HEK293 (cell line): ENCODE data around the gene PRXL2B.

ENCODE experiments used
- BCL11B ChIP-seq: fragments of 450-650 bp; formaldehyde crosslinking; IDR thresholded peaks from 2 replicates; pipeline ENCODE4 v1.5.1; 2016; ENCODE audit warnings: low read depth, missing biosample characterization, missing genetic modification characterization
- GFI1B ChIP-seq: fragments of 450-650 bp; formaldehyde crosslinking; IDR thresholded peaks from 2 replicates; pipeline ENCODE4 v1.5.1; 2016; ENCODE audit warnings: missing biosample characterization, missing genetic modification characterization
- GLIS1 ChIP-seq: fragments of 450-650 bp; formaldehyde crosslinking; IDR thresholded peaks from 2 replicates; pipeline ENCODE4 v1.5.1; 2016; ENCODE audit warnings: missing biosample characterization, missing genetic modification characterization
- HOXC10 ChIP-seq: sonication (generic); formaldehyde crosslinking; IDR thresholded peaks from 2 replicates; pipeline ENCODE4 v1.8.1; 2023; ENCODE audit warnings: mild to moderate bottlenecking, missing genetic modification reagents
- HOXD13 ChIP-seq: sonication (generic); formaldehyde crosslinking; IDR thresholded peaks from 2 replicates; pipeline ENCODE4 v1.8.0; 2022; ENCODE audit warnings: missing genetic modification reagents, borderline replicate concordance
- INSM2 ChIP-seq: fragments of 450-650 bp; formaldehyde crosslinking; IDR thresholded peaks from 2 replicates; pipeline ENCODE4 v1.5.1; 2016; ENCODE audit warnings: missing biosample characterization, missing genetic modification characterization
- PRDM4 ChIP-seq: fragments of 450-650 bp; formaldehyde crosslinking; IDR thresholded peaks from 2 replicates; pipeline ENCODE4 v1.5.1; 2017; ENCODE audit warnings: missing biosample characterization, missing genetic modification characterization
- SALL2 ChIP-seq: fragments of 450-650 bp; formaldehyde crosslinking; IDR thresholded peaks from 2 replicates; pipeline ENCODE4 v1.5.0; 2017; ENCODE audit warnings: missing biosample characterization, mild to moderate bottlenecking, missing genetic modification characterization, borderline replicate concordance
- SP7 ChIP-seq: fragments of 450-650 bp; formaldehyde crosslinking; IDR thresholded peaks from 2 replicates; pipeline ENCODE4 v1.5.1; 2016; ENCODE audit warnings: missing biosample characterization, missing genetic modification characterization
- ZBTB17 ChIP-seq: fragments of 450-650 bp; formaldehyde crosslinking; IDR thresholded peaks from 2 replicates; pipeline ENCODE4 v1.5.1; 2016; ENCODE audit warnings: missing biosample characterization, missing genetic modification characterization
- ZBTB6 ChIP-seq: fragments of 450-650 bp; formaldehyde crosslinking; IDR thresholded peaks from 2 replicates; pipeline ENCODE4 v1.5.1; 2017; ENCODE audit warnings: missing biosample characterization, missing genetic modification characterization
- ZNF132 ChIP-seq: fragments of 450-650 bp; formaldehyde crosslinking; IDR thresholded peaks from 2 replicates; pipeline ENCODE4 v1.5.1; 2017; ENCODE audit warnings: missing biosample characterization, missing genetic modification characterization, borderline replicate concordance
- ZNF157 ChIP-seq: fragments of 450-650 bp; formaldehyde crosslinking; IDR thresholded peaks from 2 replicates; pipeline ENCODE4 v1.5.1; 2016; ENCODE audit warnings: missing biosample characterization, missing genetic modification characterization
- ZNF184 ChIP-seq: fragments of 450-650 bp; IDR thresholded peaks from 2 replicates; pipeline ENCODE4 v1.5.1; 2018; ENCODE audit warnings: missing biosample characterization, mild to moderate bottlenecking, missing genetic modification characterization
- ZNF221 ChIP-seq: fragments of 450-650 bp; formaldehyde crosslinking; IDR thresholded peaks from 2 replicates; pipeline ENCODE4 v1.5.1; 2017; ENCODE audit warnings: missing biosample characterization, missing genetic modification characterization, borderline replicate concordance
- ZNF398 ChIP-seq: fragments of 450-650 bp; formaldehyde crosslinking; IDR thresholded peaks from 2 replicates; pipeline ENCODE4 v1.5.1; 2017; ENCODE audit warnings: missing biosample characterization, missing genetic modification characterization
- ZNF426 ChIP-seq: fragments of 450-650 bp; formaldehyde crosslinking; IDR thresholded peaks from 2 replicates; pipeline ENCODE4 v1.5.1; 2017; ENCODE audit warnings: missing biosample characterization, missing genetic modification characterization, mild to moderate bottlenecking, inconsistent platforms, moderate library complexity
- ZNF48 ChIP-seq: fragments of 450-650 bp; formaldehyde crosslinking; IDR thresholded peaks from 2 replicates; pipeline ENCODE4 v1.5.1; 2016; ENCODE audit warnings: missing biosample characterization, missing genetic modification characterization
- ZNF514 ChIP-seq: fragments of 450-650 bp; formaldehyde crosslinking; IDR thresholded peaks from 2 replicates; pipeline ENCODE4 v1.5.1; 2016; ENCODE audit warnings: missing biosample characterization, missing genetic modification characterization
- ZNF518A ChIP-seq: fragments of 450-650 bp; formaldehyde crosslinking; conservative IDR thresholded peaks from 2 replicates; pipeline ENCODE4 v1.5.1; 2016; ENCODE audit warnings: low read depth, missing biosample characterization, missing genetic modification characterization
- ZNF544 ChIP-seq: fragments of 450-650 bp; formaldehyde crosslinking; IDR thresholded peaks from 2 replicates; pipeline ENCODE4 v1.5.0; 2017; ENCODE audit warnings: missing biosample characterization, missing genetic modification characterization
- ZNF560 ChIP-seq: fragments of 450-650 bp; formaldehyde crosslinking; IDR thresholded peaks from 2 replicates; pipeline ENCODE4 v1.5.1; 2017; ENCODE audit warnings: missing biosample characterization, missing genetic modification characterization, borderline replicate concordance
- ZNF623 ChIP-seq: fragments of 450-650 bp; formaldehyde crosslinking; IDR thresholded peaks from 2 replicates; pipeline ENCODE4 v1.5.1; 2016; ENCODE audit warnings: missing biosample characterization, missing genetic modification characterization
- ZNF701 ChIP-seq: fragments of 450-650 bp; formaldehyde crosslinking; IDR thresholded peaks from 2 replicates; pipeline ENCODE4 v1.5.1; 2016; ENCODE audit warnings: missing biosample characterization, missing genetic modification characterization
- ZNF747 ChIP-seq: fragments of 450-650 bp; formaldehyde crosslinking; IDR thresholded peaks from 2 replicates; pipeline ENCODE4 v1.5.1; 2016; ENCODE audit warnings: missing biosample characterization, missing genetic modification characterization
- ZNF76 ChIP-seq: fragments of 450-650 bp; formaldehyde crosslinking; IDR thresholded peaks from 2 replicates; pipeline ENCODE4; 2016; ENCODE audit warnings: low read depth, missing biosample characterization, missing genetic modification characterization, borderline replicate concordance
- ZXDB ChIP-seq: fragments of 450-650 bp; formaldehyde crosslinking; IDR thresholded peaks from 2 replicates; pipeline ENCODE4 v1.5.1; 2016; ENCODE audit warnings: missing biosample characterization, missing genetic modification characterization

The PRXL2B gene

GRCh38 chr1:2545754-2546514 is 40.6 kb upstream of the PRXL2B start (continued):
- TF ChIP-seq ZNF157 (tag by site-specific recombination) (no peak), ZXDB (tag by site-specific recombination) (no peak), ZNF623 (tag by site-specific recombination) (no peak), GFI1B (tag by site-specific recombination) (no peak), ZNF398 (tag by site-specific recombination) (peak; percentile 68), ZNF747 (no peak), ZNF48 (tag by site-specific recombination) (no peak), ZNF544 (no peak), ZNF221 (no peak), SALL2 (no peak), ZNF426 (tag by site-specific recombination) (no peak), SP7 (tag by site-specific recombination) (0 out of 2 replicates have a peak, but pooled peaks have one; percentile 16), HOXD13 (CRISPR knock-in tag) (no peak), ZBTB6 (tag by site-specific recombination) (no peak), ZBTB17 (tag by site-specific recombination) (no peak), GLIS1 (peak; percentile 24; the same call in 1 of the 2 replicates), HOXC10 (CRISPR knock-in tag) (no peak), ZNF560 (tag by site-specific recombination) (no peak), ZNF518A (tag by site-specific recombination) (no peak), ZNF184 (tag by site-specific recombination) (no peak), ZNF76 (0 out of 2 replicates have a peak, but pooled peaks have one; percentile 14), ZNF132 (tag by site-specific recombination) (no peak), ZNF514 (tag by site-specific recombination) (no peak), PRDM4 (tag by site-specific recombination) (no peak), INSM2 (tag by site-specific recombination) (no peak), BCL11B (tag by site-specific recombination) (no peak), ZNF701 (tag by site-specific recombination) (no peak)
